Measurements from ENCODE around the gene INTS11. TPM values are rescaled to one million over a fixed set of nuclear protein-coding genes. Genes with fewer than 3 reads are reported as not detected.
A peak's percentile ranks its signal among the peaks of the same experiment; 100 is the strongest.

The INTS11 gene
- total RNA-seq, 2 experiments from 2014 or later: 126 to 135 TPM

DNA sequence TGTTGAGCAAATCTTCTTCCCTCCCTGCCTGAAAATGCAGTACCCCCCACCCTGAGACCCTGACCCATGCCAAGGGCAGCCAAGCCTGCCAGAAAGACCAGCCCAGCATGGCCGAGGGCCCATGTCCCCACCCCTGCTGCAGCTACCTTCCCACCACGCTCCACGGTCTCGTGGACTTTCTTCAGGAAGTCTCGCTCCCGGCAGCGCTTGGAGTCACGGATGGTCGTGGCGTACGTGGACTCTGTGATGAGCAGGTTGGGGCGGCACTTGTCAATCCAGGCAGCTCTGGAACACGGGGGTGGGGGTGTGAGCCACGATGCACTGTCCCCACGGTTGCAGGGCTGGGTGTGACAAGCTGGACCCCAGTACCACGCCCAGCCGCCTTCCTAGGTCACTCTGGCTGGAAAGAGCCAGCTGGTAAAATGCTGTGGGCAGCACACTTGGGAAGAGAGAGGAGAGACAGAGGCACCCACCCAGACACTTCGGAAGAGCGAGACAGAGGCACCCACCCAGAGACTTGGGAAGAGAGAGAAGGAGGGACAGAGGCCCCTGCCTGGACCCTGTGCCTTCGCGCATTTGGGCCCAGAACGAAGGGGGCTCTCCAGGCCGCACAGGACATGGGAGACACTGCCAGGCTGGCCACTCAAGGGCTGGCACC is 9.7 kb downstream of the INTS11 start:
- ATAC-seq (no peak), DNase-seq (no peak)
- CTCF ChIA-PET: no interaction called here
- Mint-ChIP-seq H3K27ac (no peak overlapping the region), H3K27me3 (no peaks in the 10 kb centered on the region), H3K9me3 (ENCODE audit: low read depth) (no peaks in the 10 kb centered on the region), H3K4me1 (peaks cover 3% of the 10 kb centered on the region), H3K36me3 (peaks cover 16% of the 10 kb centered on the region), H3K4me3 (no peak overlapping the region)

DNA sequence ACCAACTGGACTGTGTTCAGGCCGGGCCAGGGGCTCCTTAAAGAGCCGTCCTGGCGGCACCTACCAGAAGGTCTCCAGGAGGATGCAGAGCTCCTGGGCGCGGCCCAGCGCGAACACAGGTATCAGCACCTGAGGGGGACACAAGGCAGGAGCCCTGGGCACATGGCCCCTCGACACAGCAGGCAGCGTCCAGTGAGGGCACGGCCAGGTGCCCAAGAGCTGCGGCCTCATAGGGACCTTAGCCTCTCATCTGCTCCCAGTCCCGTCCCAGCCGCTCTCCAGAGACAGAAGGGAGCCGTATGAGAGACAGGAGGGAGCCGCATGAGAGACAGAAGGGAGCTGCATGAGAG is 10.2 kb downstream of the INTS11 start:
- CTCF ChIA-PET: no interaction called here
- Mint-ChIP-seq H3K9me3 (ENCODE audit: low read depth) (no peaks in the 10 kb centered on the region), H3K36me3 (peaks cover 16% of the 10 kb centered on the region), H3K4me3 (no peak overlapping the region), H3K27ac (no peak overlapping the region), H3K4me1 (peaks cover 4% of the 10 kb centered on the region), H3K27me3 (no peaks in the 10 kb centered on the region)
- DNase-seq (no peak), ATAC-seq (no peak)

DNA sequence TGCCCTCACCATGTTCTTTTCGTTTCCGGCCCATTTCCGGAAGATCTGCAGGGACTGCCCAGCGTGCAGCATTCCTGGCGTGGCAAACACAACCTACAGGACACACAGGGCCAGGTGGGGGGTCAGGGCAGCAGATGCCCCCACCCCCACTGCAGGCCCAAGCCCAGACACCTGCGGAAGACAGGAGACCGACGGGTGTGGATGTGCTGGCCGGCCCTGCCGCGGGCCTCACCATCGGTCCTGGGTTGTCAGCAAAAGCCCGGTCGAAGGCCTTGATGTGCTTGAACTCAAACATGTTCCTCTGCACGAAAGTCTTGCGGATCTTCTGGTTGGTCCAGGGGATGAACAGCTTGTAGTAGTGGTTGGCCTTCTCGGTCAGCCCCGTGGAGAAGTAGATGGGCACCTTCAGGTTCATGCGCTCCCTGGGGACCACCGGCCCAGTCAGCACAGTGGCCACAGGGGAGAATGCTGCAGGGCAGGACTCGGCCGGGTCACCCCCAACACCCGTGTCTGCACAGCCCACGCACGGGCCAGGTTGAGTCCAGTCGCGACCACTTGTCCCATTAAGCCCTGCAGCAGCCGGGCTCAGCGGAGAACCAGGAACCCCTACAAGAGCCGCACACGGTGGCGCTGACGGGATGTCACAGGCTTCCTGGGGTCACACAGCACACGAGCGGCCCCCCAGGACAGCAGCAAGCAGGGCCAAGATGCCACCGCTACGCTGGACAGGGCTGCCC is 10.8 kb downstream of the INTS11 start:
- ATAC-seq: no peak
- CTCF ChIA-PET: interaction anchor here (1.0 kb wide), 1 partner anchor 14 kb away, joined by 3 read pairs; no protein-coding TSS in a partner anchor
- H3K9me3 Mint-ChIP-seq (ENCODE audit: low read depth): no peaks in the 10 kb centered on the region
- H3K36me3 Mint-ChIP-seq: peaks cover 14% of the 10 kb centered on the region
- no peak for DNase-seq
- H3K4me1 Mint-ChIP-seq: peaks cover 4% of the 10 kb centered on the region
- H3K27ac Mint-ChIP-seq: no peak overlapping the region
- H3K4me3 Mint-ChIP-seq: no peak overlapping the region
- no peaks in the 10 kb centered on the region for H3K27me3 Mint-ChIP-seq

DNA sequence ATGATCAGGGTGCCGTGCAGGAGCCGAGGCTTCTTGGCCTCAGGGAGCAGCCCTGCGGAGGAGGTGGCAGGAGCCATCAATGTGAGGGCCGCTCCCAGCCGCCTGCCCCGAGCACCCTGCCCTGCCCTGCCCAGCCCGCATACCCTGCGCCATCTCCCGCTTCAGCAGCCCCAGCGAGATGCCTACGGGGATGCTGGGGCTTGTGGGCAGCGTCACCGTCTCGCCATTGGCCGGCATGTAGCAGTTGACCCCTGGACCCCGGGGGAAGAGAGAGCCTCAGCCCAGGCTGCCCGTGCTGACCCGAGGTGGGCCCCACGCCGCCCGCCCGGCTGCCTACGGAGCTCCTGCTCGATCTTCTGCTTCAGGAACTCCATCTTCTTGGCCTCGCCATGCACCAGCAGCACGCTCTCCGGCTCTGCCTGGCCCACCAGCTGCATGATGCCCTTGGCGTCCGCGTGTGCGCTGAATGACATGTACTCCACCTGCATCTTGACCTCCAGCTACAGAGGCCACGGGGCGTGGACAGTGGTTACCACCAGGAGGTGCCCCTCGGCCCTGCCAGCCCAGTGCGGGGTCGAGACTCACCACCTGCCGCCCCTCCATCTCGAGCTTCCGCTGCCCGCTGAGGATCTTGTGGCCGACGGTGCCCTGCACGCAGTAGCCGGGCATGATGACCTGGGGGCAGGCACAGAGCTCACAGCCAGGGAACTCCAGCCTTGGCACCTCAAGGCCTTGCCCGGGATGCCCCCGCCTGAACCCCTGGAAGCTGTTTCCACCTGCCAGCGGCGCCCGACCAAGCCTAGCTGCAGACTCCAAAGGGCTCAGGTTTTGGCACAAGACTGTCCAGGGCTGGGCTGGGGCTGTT is 11.8 kb downstream of the INTS11 start:
- CTCF ChIA-PET: interaction anchor here (1.0 kb wide), 1 partner anchor 13 kb away, joined by 3 read pairs; no protein-coding TSS in a partner anchor
- Mint-ChIP-seq H3K27me3 (no peaks in the 10 kb centered on the region), H3K36me3 (peaks cover 12% of the 10 kb centered on the region)

DNA sequence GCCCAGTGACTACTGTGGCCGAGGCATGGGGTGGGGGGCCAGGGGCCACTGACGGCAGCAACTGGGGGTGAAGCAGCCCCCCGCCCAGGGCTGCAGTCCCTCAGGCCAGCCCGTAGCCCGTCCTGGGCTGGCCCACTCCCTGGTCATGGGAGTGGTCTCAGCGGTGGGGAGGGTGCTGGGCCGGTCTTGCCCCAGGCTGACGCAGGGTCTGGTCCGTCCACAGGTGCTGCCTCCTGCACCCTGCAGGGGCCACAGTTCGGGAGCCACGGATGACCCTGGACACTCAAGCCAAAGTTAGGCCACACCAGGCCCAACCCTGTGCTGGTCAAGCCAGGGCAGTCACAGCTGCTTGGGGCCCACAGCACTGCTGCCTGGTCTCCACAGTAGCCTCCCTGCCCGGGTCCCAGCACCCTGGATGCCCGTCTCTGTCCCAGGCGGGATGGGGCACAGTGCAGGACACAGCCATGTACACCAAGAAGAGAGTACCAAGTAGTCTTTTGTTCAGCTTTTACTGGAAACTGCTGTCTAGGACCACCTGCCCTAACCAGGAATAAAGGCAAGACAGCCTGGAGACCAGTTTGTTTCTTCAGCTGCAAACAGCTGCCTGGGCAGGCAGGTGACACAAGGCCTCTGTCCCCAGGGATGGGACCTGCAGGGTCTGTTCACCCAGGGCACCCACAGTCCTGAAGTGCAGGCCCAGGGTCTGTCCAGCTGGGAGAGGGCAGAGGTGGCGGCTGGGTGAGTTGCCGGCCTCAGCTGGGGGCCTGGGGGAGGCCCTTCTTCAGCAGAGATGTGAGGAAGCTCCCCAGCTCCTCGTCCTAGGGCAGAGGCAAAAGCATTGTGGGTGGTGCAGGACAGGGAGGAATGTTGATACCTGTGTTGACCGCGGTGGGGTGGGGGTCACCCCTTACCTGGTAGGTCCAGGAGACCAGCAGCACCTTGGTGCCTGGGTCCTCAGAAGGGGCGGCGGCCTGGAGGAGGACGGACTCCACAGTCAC is 13.1 kb downstream of the INTS11 start:
- Mint-ChIP-seq H3K9me3 (ENCODE audit: low read depth) (no peaks in the 10 kb centered on the region), H3K27me3 (no peaks in the 10 kb centered on the region), H3K4me3 (no peak overlapping the region), H3K4me1 (peaks cover 12% of the 10 kb centered on the region), H3K36me3 (peaks cover 8% of the 10 kb centered on the region), H3K27ac (no peak overlapping the region)
- ATAC-seq: no peak
- CTCF ChIA-PET: no interaction called here
- DNase-seq: no peak

More for the DNA sequence above, 11.8 kb downstream of the INTS11 start:
- Mint-ChIP-seq H3K9me3 (ENCODE audit: low read depth) (no peaks in the 10 kb centered on the region), H3K4me1 (peaks cover 4% of the 10 kb centered on the region), H3K27ac (no peak overlapping the region), H3K4me3 (no peak overlapping the region)
- DNase-seq: no peak
- no peak for ATAC-seq

DNA sequence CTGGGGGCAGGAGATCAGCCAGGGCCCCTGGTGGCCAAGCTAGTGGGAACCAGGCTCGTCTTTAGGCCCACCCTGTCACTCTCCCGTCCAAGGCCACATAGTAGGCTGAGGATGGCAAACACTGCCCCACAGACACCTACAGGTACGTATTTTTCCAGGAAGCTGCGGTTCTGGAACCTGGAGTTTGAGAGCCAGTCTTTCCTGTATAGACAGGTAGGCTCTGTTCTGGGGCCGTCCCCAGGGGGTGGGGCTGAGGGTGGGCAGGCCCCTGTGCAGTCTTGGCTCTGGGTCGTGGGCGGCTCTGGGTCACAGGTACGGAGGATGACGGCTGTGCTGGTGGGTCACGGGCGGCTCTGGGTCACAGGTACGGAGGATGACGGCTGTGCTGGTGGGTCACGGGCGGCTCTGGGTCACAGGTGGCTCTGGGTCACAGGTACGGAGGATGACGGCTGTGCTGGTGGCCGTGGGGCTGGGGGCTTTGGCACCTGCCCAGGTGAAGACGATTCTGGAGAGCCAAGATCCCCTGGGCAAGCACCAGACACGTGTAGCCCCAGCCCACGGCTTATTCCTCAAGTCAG is 13.9 kb downstream of the INTS11 start:
- peaks cover 19% of the 10 kb centered on the region for H3K4me1 Mint-ChIP-seq
- H3K27ac Mint-ChIP-seq: no peak overlapping the region
- CTCF ChIA-PET: no interaction called here
- no peak for ATAC-seq
- H3K4me3 Mint-ChIP-seq: no peak overlapping the region
- no peaks in the 10 kb centered on the region for H3K9me3 Mint-ChIP-seq (ENCODE audit: low read depth)
- peaks cover 6% of the 10 kb centered on the region for H3K36me3 Mint-ChIP-seq
- no peaks in the 10 kb centered on the region for H3K27me3 Mint-ChIP-seq
- DNase-seq: no peak

DNA sequence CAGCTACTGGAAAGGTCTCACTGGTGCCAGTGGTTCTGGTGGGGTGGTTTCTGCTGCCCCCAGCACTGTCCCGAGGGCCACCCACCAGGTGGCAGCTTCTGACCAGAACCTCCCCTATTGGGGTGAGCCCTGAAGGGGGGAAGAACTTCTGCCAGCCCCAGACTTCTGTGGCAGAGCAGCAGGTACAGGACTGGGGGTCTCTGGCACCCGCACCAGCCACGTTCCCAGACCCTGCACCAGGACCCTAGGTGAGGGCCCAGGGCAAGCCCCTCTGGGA is 14.4 kb downstream of the INTS11 start:
- Mint-ChIP-seq H3K36me3 (peaks cover 6% of the 10 kb centered on the region), H3K9me3 (ENCODE audit: low read depth) (no peaks in the 10 kb centered on the region), H3K4me1 (peaks cover 21% of the 10 kb centered on the region), H3K27me3 (no peaks in the 10 kb centered on the region), H3K4me3 (peak overlapping the region; percentile 77), H3K27ac (no peak overlapping the region)
- ATAC-seq (no peak), DNase-seq (no peak)
- CTCF ChIA-PET: interaction anchor here (0.9 kb wide), 1 partner anchor 61 kb away, joined by 3 read pairs; no protein-coding TSS in a partner anchor

DNA sequence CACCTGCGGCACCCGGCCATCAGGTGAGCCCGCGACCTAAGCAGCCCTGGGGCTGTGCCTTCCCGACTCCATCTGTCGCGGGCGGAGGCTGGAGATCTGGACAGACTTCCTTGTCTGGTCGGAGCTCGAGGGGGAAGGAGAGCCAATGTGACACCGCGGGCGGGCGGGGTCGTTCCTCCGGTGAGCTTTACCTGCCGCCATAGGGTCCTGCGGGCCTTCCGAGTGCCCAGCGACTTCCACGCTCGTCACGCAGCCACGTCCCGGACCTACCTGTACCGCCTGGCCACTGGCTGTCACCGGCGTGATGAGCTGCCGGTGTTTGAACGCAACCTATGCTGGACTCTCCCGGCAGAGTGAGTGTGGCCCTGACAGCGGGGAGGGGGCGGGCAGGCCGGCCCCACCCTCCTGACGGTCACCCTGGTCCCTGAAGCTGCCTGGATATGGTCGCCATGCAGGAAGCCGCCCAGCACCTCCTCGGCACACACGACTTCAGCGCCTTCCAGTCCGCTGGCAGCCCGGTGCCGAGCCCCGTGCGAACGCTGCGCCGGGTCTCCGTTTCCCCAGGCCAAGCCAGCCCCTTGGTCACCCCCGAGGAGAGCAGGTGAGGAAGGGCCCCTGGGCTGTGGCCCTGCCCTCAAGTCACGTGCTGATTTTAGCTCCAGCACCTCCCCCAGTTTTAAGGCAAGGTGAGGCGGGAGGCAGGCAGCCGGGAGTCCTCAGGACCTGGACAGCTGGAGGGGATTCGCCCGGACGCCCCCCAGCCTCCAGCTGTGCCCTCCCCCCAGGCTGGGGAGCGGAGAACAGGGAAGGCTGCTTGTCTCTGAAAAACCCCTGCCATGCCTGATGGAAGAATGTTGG is 15.0 kb downstream of the INTS11 start:
- Mint-ChIP-seq H3K36me3 (peaks cover 6% of the 10 kb centered on the region), H3K27me3 (no peaks in the 10 kb centered on the region), H3K4me3 (peak overlapping the region; percentile 77), H3K4me1 (peaks cover 23% of the 10 kb centered on the region), H3K9me3 (ENCODE audit: low read depth) (no peaks in the 10 kb centered on the region), H3K27ac (peak overlapping the region; percentile 19)
- ATAC-seq (no peak), DNase-seq (peak; percentile 53)
- CTCF ChIA-PET: interaction anchor here (0.9 to 1.0 kb wide), 2 partner anchors 10 to 62 kb away, joined by 3 read pairs; no protein-coding TSS in a partner anchor

DNA sequence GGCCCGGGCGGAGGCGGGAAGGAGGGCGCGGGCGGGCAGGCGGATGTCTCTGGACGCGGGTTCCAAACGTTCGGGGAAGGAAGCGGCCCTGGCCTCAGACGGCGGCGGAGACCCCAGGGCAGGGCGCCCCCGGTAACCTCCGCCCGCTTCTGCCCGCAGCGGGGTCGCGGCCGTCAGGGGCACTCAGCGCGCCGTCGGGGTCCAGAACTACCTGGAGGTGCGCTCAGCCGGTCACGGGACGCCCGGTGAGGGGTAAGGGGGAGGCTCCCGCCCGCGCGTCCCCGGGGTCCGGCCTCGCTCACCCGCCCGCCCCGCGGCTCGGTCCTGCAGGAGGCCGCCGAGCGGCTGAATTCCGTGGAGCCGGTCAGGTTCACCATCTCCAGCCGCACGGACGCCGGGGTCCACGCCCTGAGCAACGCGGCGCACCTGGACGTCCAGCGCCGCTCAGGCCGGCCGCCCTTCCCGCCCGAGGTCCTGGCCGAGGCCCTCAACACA is 15.7 kb downstream of the INTS11 start:
- no peaks in the 10 kb centered on the region for H3K9me3 Mint-ChIP-seq (ENCODE audit: low read depth)
- H3K4me1 Mint-ChIP-seq: peaks cover 24% of the 10 kb centered on the region
- peak overlapping the region; percentile 74 for H3K27ac Mint-ChIP-seq
- H3K36me3 Mint-ChIP-seq: peaks cover 5% of the 10 kb centered on the region
- peak overlapping the region; percentile 77 for H3K4me3 Mint-ChIP-seq
- H3K27me3 Mint-ChIP-seq: no peaks in the 10 kb centered on the region
- CTCF ChIA-PET: interaction anchor here (1.0 kb wide), 1 partner anchor 11 kb away, joined by 3 read pairs; no protein-coding TSS in a partner anchor
- no peak for ATAC-seq
- no peak for DNase-seq

DNA sequence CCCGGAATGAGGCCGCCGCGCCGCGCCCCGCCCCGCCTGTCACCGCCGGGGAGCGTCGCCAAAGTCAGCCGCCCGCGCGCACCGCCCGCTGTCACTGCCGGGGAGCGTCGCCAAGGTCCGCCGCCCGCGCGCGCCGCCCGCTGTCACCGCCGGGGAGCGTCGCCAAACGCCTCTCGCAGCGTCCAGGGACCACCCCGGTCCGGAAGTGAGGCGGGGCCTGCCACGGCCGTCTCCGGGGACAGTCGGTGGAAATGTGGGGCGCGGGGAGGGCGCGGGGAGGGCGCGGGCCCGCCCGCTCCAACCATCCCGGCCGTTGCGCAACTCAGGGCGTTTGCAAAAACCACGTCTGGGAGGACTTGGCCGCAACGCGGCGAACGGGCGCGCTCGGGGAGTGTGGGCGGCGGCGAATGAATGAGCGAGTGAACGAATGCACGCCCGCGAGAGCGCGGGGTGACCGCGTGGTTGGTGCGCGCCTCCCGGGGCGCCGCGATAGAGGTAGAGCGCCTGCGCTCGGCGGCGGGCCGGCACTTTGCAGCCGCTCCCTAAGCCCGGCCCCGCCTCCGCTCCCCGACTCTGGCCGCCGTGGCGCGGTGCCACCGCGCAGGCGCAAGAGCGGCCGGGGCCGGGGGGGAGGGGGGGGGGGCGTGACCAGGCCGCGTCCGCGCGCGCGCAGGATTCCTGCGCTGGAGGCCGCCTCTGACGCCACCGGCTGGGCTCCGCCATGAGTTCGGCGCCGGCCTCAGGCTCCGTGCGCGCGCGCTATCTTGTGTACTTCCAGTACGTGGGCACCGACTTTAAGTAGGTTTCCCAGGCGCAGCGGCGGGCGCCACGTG is 16.3 kb downstream of the INTS11 start, which contains the start of the genes ACAP3 and PUSL1:
ACAP3 (minus strand) TSS at position 8 of the 833 bp plus-strand sequence. CDS start 115 bp downstream, outside the sequence.
PUSL1 (plus strand) TSS at position 675 of the 833 bp plus-strand sequence; CDS start at position 722, 47 bp downstream.
- Mint-ChIP-seq H3K27me3 (no peaks in the 10 kb centered on the region), H3K27ac (peak within 1 kb of the TSS; percentile 92), H3K9me3 (ENCODE audit: low read depth) (no peaks in the 10 kb centered on the region), H3K4me3 (peak within 1 kb of the TSS; percentile 85), H3K36me3 (no peaks in the 10 kb centered on the region), H3K4me1 (peaks cover 24% of the 10 kb centered on the region)
- CTCF ChIA-PET: no interaction called here
- ATAC-seq (peak; percentile 66), DNase-seq (peak; percentile 91)
